HL-60/S4 (cell line): ENCODE measurements around the gene TPPP.

Experiments used
- in situ Hi-C: fragments of 300-500 bp; cut with MboI; formaldehyde crosslinking; loops from 2 replicates; pipeline ENCODE4 v1.14.3; 2022; ENCODE audit warnings: low sequenced_read_pairs

The TPPP gene

DNA sequence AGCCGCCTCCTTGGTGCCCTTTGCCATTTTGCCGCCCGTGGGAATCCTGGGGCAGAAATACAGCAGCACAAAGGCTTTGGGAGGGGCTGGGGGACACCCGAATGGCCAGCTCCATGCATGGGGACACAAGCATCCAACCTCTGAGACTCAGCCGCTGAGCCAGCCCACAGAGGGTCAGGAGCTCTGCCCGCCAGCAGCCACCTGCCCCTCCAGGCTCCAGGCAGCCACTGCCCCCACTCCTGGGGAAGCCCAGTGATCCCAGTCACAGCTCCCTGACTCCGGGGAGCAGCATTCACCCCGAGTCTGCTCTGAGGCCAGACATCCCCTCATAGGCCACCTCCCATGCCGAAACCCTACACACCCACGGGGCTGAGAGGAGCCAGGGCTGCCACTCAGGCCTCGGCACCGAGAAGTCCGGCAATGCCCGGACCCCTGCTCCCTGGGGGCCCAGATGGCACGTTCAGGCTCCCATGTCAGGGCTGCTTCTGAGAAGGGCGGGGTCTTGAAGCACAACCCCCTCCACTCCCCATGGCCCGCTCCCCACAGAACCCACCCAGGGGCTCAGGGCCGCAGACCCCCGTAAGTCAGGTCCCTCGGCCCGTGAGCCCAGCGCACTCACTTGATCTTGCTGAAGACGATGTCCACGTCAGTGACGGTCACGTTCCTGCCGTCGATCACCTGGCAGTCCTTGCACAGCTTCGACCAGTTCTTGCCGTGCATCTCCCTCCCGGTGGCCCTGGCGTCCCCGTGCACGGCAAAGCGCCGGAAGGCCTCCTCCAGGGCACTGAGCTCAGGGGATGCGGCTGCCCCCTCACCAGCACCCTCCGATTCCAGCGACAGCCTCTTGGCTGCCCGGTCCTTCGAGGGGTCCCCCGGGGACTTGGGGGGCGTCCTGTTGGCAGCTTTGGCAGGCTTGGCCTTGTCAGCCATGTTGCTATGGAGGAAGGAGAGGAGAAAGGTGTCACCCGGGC, 15.7 kb downstream of the TPPP start:
- in situ Hi-C loops = no loop called here

- in situ Hi-C loops = no loop called here
Measured at GRCh38 chr5:676699-677076, 16.5 kb downstream of the TPPP start.

DNA sequence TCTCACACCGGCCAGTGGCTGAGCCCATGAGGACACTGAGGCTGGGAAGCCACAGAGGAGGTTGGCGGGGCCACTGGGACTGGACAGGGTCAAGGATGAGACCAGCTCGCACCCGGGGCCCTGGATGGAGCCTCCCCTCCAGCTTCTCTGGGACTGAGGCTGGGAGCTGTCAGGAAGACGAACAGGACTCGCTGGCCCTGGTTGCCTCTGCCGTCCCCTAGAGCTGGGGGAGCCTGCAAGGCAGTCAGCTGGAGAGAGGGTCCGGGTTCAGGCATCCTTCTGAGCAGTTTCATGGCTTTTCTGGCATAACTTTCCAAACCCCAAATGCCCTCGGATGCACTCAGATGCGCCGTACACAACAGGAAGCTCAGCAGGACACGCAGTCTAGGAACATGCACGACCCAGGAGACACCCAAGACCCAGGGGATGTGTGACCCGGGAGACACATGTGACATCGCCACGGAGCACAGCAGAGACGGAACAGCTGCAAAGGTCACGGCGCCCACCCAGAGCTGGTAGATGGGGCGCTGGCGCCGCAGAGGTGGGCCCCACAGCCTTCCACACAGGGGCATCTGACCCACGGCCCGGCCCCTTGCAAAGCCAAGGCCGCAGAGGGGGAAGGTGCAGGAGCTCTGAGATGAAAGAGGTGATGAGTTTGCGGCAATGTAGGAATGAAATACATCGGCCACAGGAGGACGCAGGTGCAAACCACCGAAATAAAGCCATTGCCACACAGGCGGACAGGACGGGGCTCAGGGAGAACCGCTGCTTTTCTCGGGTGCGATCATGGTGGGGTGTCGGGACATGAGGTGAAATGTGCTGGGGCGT, 17.1 kb downstream of the TPPP start:
- in situ Hi-C loops = no loop called here

DNA sequence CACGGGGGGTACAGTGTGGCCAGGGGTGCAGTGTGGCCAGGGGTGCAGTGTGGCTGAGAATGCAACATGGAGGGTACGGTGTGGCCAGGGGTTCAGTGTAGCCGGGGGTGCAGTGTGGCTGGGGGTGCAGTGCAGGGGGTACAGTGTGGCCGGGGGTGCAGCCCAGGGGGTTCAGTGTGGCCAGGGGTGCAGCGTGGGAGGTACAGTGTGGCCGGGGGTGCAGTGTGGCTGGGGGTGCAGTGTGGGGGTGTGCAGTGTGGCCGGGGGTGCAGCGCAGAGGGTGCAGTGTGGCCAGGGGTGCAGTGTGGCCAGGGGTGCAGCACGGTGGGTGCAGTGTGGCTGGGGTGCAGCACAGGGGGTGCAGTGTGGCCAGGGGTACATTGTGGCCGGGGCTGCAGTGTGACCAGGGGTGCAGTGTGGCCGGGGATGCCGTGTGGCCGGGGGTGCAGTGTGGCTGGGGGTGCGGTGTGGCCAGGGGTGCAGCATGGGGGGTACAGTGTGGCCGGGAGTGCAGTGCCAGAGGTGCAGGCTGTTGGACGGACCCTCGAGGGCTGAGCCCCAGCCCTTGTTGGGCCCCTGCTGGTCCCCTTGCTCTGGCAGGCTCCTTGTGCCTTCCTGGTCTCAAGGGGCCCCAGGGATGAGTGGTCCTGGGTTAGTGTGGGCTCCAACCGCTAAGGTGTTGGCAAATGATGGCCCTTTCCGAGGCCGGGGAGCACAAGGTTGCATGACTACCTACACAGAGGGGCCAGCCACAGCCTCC, 17.9 kb downstream of the TPPP start:
- in situ Hi-C loops = no loop called here

DNA sequence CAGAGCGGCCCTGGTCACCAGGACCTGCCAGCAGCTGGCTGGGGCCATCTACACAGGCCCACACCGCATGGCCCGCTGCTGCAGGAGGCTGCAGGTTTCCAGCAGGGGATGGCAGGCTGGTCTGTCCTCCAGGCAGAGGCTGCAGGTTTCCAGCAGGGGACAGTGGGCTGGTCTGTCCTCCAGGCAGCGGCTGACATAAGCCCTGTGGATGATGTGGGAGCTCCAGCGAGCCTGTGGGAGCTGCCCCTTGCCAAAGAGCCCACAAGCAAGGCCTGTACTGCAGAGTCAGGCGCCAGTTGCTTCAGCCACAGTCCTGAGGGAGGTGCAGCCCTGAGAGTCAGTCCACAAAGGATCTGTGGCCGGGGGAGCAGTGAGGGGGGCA, 18.5 kb downstream of the TPPP start:
- in situ Hi-C loops = no loop called here

- in situ Hi-C loops = no loop called here
Measured at GRCh38 chr5:673831-674629, 19.1 kb downstream of the TPPP start.

GRCh38 chr5:673161-673830, 19.9 kb downstream of the TPPP start:
- in situ Hi-C loops = no loop called here

DNA sequence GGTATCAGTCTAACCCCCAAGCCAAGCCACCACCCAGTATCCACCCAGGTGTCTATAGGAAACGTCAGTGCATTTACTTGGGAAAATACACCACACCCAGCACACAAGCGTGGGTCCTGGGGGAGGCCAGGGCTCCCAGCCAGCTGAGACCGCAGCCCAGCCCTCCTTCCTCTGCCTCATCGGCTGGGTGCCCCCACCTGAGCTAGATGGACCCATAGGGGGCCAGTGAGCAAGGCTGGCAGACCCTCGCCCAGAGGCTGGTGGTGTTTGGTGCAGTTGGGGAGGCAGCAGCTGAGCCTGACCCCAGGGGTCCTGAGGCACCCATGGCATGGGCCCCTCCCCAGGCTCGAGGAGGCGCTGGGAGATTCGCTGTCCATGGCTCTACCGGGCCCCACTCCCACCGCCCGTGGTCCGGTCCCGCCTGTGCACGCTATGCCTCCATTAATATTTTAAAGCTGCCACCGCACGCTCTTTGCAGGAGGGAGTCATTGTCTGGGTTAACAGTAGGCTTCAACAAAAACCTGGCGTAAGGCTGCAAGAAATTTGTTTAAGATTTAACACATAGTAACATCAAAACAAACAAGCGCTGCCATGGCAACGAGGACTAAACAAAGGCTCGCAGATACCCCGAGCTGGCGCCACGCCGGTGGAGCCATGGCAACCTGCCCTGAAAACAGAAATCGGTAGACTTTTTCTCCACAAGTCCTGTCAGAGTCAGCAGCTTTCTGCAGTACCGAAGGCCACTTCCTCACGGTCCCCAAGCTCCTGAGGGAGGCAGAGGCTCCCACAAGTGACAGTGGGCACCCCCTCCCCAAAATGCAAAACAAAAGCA, 20.6 kb downstream of the TPPP start:
- in situ Hi-C loops = no loop called here

GRCh38 chr5:671459-672328, 21.5 kb downstream of the TPPP start:
- in situ Hi-C loops = no loop called here

DNA sequence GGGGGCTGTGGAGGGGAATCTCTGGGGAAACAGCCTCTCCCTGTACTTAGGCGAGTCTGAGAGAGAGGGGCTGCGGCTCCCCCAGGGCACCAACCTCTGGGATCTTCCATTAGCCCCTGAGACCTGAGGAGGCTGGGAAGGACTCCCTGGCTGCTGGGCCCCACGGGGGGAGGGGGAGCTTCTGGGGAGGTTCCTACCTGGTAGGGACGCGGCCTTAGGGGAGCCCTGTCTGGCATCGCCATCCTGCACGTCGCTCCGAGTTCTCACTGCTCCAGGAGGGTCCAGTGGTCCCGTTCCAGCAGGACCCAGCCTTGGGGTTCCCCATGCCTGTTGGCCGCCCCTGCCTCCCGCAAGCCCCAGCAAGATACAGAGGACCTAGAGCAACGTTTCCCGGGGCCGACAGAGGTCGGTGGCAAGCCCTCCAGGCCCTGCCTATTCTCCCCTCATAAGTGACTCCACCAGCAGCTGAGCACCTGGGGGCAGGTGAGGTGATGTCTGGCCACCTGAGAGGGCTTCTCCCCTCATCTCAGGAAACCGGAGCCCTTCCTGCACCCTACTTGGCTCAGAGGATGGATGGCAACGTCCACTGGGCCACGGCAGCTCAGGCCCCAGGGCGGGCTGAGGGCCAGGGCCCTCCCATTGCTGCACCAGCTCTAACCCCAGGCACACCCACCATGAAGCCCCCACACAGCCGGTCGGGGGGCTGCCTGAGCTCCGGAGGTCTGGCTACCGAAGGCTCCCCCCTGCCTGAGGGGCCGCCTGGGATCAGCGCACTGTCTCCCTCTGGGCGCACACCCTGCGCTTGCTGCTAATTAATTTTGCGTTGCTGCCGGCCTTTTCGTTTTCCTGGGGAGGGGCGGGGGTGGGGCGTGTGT, 22.5 kb downstream of the TPPP start:
- in situ Hi-C loops = no loop called here

DNA sequence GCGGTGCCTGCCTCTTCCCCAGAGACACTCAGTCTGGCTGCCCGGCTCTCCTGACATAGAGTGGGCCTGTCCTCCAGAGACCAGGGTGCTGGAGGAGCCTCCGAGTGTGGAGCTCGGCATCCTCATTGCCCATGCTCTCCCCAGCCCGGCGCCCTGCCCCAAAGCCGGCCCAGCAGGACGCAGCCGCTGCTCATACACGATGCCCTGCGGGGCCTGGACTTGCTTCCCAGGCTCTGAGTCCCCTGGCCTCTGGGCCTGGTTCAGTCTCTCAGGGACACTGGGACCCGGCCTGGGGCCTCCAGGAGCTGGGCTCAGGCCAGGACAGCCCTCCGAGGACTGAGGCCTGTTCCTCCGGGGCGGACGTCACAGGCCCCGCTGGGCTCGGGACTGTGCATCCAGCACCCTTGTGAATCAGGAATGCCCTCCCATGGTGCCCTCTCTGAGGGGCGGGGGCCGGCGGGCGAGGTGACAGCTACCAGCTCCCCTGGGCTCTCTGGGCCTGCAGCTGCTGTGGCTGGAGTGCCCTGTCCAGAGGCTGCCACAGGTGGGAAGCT, 23.2 kb downstream of the TPPP start:
- in situ Hi-C loops = no loop called here

DNA sequence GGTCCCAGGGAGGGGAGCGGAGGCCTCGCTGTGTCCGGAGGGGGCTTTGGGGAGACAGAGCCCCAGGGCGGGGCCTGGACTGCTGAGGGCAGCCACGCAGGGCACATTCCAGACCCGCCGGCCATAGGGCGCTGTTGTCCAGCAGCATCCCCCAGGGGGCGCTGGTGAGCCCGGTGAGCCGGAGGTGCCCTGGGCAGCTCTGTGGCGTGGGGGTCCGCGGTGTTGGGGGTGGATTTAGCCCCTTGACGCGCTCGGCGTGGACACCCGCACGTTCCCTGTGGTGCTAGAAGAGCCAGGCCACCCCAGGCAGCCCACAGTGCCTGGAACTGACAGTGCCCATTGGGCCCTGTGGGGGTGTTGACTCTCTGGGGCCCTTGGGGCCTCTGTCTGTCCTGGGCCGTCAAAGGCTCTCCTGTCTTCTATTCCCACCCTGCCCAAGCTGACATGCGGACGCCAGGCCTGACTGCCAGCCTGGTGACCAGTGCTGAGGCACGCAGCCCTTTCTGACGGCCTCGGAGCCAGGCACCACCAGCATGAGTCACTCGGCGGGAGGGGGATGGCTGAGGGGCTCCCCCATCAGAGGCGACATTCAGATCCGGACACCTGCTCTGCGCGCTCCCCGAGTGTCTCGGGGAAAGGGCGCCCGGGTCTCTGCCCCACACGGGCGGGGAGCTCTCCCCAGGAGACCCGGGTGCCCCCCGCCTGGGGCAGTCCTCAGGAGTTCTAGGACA, 23.9 kb downstream of the TPPP start:
- in situ Hi-C loops = no loop called here

DNA sequence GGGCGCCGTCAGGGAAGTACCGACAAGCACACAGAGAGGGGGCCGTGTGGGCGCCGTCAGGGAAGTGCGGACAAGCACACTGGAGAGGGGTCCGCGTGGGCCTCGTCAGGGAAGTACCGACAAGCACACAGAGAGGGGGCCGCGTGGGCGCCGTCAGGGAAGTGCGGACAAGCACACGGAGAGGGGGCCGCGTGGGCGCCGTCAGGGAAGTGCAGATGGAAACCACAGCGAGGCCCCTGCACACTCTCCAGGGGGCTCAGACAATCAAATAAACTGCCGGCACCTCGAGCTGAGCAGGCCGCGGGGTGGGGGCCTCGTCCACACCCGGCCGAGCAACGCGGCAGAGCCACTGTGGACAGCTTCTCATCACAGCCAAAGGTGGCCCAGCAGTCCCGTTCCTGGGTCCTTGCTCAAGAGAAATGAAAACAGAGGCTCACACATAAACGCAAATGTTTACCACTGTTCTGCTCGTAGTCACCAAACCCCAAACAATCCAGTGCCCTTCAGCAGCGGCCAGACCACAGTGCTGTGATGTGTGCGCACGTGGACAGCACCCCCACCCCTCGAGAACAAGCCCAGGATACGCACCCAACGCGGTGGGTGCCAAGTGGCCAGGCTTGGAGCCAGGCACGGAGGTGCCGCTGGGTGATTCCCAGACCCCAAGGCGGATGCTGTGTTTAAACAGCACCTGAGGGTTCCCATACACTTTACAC, 24.7 kb downstream of the TPPP start:
- in situ Hi-C loops = no loop called here

- in situ Hi-C loops = no loop called here
Measured at GRCh38 chr5:666816-667498, 26.2 kb downstream of the TPPP start.
